ENCODE data around the gene PRDX4.

DNA sequence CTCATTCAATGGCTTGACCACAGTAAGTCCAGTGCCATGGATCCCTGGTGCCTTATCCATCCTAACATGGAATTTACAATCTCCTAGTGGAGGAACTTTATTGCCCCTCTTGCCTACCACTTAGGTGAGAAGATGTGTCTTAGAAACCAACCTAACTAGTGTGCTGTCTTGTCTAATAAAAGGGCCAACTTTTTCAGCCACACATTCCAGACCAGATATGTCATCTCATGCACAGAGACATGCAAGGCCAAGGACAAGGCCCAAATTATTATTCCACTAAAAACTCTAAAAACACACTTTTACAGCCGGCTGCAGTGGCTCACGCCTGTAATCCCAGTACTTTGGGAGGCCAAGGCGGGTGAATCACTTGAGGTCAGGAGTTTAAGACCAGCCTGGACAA lies 10.6 kb upstream of the PRDX4 start:
- TF ChIP-seq RAD21 (IDR thresholded peaks at IDR 0.05) (no peak), HNF4A (conservative IDR thresholded peaks at IDR 0.05) (no peak), JUND (IDR thresholded peaks at IDR 0.05) (no peak), TAF1 (conservative IDR thresholded peaks at IDR 0.05) (no peak), EGR1 (IDR thresholded peaks at IDR 0.05; ENCODE audit: low read depth in 2 of 2) (no peak), SP1 (IDR thresholded peaks at IDR 0.05) (no peak), FOXA1 (IDR thresholded peaks at IDR 0.05) (no peak), GABPA (IDR thresholded peaks at IDR 0.05 in 1 of 2, conservative IDR thresholded peaks at IDR 0.05 in 1 of 2) (no peak)
- TF ChIP-seq, protein P1, sequence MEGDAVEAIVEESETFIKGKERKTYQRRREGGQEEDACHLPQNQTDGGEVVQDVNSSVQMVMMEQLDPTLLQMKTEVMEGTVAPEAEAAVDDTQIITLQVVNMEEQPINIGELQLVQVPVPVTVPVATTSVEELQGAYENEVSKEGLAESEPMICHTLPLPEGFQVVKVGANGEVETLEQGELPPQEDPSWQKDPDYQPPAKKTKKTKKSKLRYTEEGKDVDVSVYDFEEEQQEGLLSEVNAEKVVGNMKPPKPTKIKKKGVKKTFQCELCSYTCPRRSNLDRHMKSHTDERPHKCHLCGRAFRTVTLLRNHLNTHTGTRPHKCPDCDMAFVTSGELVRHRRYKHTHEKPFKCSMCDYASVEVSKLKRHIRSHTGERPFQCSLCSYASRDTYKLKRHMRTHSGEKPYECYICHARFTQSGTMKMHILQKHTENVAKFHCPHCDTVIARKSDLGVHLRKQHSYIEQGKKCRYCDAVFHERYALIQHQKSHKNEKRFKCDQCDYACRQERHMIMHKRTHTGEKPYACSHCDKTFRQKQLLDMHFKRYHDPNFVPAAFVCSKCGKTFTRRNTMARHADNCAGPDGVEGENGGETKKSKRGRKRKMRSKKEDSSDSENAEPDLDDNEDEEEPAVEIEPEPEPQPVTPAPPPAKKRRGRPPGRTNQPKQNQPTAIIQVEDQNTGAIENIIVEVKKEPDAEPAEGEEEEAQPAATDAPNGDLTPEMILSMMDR (IDR thresholded peaks at IDR 0.05; ENCODE audit: low read depth, low read length, missing input control) = no peak
- TF ChIP-seq, protein P2, sequence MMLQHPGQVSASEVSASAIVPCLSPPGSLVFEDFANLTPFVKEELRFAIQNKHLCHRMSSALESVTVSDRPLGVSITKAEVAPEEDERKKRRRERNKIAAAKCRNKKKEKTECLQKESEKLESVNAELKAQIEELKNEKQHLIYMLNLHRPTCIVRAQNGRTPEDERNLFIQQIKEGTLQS (IDR thresholded peaks at IDR 0.05) = no peak
- TF ChIP-seq, protein P3, sequence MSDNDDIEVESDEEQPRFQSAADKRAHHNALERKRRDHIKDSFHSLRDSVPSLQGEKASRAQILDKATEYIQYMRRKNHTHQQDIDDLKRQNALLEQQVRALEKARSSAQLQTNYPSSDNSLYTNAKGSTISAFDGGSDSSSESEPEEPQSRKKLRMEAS (IDR thresholded peaks at IDR 0.05) = no peak
- TF ChIP-seq, protein P4, sequence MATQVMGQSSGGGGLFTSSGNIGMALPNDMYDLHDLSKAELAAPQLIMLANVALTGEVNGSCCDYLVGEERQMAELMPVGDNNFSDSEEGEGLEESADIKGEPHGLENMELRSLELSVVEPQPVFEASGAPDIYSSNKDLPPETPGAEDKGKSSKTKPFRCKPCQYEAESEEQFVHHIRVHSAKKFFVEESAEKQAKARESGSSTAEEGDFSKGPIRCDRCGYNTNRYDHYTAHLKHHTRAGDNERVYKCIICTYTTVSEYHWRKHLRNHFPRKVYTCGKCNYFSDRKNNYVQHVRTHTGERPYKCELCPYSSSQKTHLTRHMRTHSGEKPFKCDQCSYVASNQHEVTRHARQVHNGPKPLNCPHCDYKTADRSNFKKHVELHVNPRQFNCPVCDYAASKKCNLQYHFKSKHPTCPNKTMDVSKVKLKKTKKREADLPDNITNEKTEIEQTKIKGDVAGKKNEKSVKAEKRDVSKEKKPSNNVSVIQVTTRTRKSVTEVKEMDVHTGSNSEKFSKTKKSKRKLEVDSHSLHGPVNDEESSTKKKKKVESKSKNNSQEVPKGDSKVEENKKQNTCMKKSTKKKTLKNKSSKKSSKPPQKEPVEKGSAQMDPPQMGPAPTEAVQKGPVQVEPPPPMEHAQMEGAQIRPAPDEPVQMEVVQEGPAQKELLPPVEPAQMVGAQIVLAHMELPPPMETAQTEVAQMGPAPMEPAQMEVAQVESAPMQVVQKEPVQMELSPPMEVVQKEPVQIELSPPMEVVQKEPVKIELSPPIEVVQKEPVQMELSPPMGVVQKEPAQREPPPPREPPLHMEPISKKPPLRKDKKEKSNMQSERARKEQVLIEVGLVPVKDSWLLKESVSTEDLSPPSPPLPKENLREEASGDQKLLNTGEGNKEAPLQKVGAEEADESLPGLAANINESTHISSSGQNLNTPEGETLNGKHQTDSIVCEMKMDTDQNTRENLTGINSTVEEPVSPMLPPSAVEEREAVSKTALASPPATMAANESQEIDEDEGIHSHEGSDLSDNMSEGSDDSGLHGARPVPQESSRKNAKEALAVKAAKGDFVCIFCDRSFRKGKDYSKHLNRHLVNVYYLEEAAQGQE (IDR thresholded peaks at IDR 0.05) = no peak
